MM.1S (cell line): ENCODE results near the gene GJB2.

Source experiments
- CTCF ChIP-seq: fragments of 300-600 bp; sonication (generic); IDR thresholded peaks from 2 replicates; pipeline ENCODE4 v1.5.1; 2016; ENCODE audit warnings: antibody characterized with exemption, low read length, mixed read lengths
- EZH2 ChIP-seq: fragments of 300-600 bp; sonication (generic); optimal IDR thresholded peaks from 2 replicates; pipeline ENCODE3; 2017; ENCODE audit warnings: low read depth, mild to moderate bottlenecking, antibody characterized with exemption, low read length, mixed read lengths
- EZH2phosphoT487 ChIP-seq: fragments of 300-600 bp; sonication (generic); IDR thresholded peaks from 2 replicates; pipeline ENCODE4 v1.6.1; 2018; ENCODE audit warnings: antibody characterized with exemption, low read length

- TF ChIP-seq CTCF (no peak), EZH2phosphoT487 (no peak), EZH2 (no peak)
Measured at GRCh38 chr13:20190076-20190475, 2.7 kb downstream of the GJB2 start.
